HG02884 (cell line): ENCODE data around the gene CIRBP.
"Not testable (repeated sequence)": the region's sequence is repeated elsewhere in the genome, so short reads cannot be mapped to it uniquely, and the experiment has no call there.

ENCODE experiments used
- ATAC-seq: cut with Tn5 transposase; IDR thresholded peaks from one replicate; pipeline ENCODE4 v1.9.1; 2021; ENCODE audit warnings: mild to moderate bottlenecking, moderate library complexity; ENCODE audit not compliant: unreplicated experiment

The CIRBP gene

DNA sequence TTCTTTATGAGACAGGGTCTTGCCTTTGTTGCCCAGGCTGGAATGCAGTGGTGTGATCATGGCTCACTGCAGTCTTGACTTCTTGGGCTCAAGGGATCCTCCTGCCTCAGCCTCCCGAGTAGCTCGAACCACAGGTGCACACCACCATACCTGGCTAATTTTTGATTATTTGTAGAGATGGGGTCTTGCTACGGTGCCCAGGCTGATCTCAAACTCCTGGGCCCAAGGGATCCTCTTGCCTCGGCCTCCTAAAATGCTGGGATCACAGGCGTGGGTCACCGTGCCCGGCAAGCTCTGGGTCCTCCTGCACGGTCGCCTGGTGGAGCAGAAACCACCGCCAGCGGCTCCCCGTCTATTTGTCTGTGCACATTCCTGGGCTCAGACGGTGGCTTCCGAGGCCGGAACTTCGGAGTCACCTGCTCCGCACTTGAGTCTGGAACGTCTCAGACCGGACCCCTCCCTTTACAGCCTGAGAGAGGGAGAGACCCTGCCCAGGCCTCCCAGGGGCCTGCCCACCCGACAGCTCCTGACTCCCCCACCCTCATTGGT, 38.7 kb downstream of the CIRBP start:
- no peak for ATAC-seq

GRCh38 chr19:1308718-1309117, 39.6 kb downstream of the CIRBP start:
- ATAC-seq: no peak

DNA sequence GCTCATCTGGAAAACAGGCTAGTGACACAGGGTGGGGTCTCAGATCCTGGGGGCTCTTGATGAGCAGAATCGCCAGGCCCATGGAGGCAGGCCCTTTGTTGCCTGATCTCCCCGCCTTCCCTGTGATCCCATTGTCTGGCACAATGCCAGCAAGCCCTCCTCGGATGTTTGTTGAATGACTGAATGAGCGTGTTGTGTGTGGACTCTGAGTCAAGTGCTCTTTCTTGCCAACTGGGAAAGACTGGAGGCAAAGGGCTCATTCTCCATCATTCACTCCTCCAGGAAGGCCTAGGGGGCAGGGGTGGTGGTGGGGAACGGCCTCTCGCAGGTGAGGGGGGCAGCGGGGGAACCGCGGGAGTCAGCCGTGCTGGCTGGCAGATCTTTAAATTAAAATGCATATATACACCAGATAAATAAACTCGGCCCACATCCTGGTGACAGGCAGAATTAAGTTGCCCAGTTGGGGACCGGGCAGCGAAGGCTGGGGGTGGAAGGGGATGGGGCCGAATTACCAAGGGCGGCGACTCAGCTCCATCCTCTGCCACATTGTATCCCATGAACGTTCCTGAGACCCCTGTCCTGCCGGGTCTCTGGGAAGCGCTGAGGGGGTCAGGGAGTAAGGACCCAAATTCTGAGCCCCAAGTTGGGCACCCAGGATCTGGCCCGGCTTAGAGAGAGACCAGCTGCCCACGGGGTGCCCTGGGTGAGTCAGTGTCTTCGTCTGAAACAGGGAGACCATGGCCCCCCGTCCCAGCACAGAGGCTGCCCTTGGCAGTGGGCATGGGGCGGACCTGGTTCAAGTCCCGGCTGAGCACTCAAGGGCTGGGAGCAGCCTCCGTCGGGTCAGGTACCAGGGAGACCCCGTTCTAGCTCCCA, 41.1 kb downstream of the CIRBP start:
- no peak for ATAC-seq

DNA sequence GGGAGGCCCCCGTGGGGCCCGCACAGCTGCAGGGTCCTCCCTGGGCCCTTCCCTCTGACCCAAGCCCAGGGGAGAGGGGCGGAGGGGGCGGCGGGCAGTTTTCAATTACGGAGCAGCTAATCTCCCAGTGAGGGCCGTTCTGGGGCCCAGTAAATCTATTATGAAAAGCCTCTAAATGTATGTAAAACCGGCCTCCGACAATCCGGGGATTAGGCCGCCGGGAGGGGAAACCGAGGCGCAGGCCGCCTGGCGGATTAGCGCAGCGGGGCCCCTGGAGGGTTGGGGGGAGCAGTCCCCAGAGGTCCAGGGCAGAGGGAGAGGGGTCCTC, 41.7 kb downstream of the CIRBP start:
- ATAC-seq: no peak

GRCh38 chr19:1311543-1312091, 42.5 kb downstream of the CIRBP start:
- no peak for ATAC-seq

GRCh38 chr19:1312767-1313694, 43.9 kb downstream of the CIRBP start:
- no peak for ATAC-seq

GRCh38 chr19:1313695-1314613, 44.8 kb downstream of the CIRBP start:
- ATAC-seq: no peak

DNA sequence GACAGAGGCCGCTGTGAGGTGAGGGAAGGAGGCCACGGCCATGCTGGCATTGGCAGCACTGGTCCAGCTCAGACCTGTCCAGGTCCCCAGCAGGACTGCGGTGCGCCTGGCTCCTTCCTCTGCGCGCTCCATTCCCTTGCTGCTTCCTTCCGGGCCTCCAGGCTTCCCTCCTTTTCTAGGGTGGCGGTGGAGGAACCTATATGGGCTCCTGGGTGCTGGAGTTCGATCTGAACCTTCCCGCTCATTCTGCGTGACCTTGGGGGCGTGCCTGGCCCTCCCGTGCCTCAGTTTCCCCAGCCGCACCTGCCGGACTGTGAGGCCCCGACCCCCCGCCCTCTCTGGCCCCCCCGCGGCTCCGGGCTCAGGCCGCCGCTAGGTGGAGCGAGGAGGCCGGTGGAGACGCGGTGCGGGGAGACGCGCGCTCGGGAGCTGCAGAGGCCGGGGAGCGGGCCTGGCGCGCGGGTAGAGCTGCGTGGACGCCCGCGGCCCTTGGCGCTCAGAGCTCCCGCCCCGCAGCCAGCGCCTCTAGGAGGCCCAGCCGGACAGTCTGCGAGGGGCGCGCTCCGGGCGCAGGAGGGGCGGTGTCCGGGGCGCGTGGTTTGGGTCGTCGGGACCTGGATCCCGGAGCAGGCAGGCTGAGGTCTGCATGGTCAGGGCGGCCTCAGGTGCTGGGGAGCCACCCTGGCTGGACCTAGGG, 46.5 kb downstream of the CIRBP start:
- no peak for ATAC-seq

DNA sequence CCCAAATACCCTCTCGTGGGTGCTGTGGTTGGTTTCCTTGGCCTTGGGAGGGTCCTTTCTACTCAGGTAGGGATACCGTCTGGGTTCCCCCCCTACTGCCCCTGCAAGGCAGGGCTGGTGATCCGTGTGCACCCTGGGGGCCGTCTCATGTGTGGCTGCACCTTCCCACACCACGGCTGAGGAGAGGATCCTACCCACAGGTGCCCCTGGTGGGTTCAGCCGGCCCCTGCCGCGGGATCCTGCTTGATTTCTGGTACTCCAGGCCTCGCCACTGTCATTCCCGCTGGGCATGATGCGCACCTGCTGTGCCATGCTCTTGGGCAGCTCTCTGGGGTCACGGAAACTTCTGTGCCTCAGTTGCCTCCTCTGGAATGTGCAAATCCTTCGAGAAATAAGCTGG, 47.3 kb downstream of the CIRBP start:
- ATAC-seq: no peak

DNA sequence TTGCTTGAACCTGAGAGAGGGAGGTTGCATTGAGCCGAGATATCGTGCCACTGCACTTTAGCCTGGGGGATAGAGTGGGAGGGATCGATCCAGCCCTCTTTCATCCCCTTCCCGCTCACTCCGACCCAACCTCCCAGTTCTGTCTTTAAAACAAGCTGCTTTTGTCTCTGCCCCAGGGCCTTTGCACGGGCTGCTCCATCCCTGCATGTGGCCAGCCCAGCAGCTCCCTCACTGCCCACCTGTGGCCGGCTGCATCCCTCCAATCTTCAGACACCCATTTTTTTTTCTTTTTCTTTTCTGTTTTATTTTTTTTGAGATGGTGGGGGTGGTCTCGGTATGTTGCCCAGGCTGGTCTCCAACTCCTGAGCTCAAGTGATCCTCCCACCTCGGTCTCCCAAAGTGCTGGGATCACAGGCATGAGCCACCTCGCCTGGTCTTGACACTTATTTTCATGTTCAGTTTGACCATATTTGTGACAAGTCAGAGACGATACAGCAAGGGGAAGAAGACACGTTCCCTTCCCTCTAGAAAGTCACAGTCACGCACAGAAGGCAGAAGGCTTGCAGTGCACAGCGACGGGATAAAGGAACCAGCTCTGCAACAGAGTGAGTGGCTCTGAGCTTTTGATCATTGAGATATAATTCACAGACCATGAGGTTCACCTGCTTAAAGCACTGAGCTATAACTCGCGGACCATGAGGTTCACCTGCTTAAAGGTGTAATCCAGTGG, 48.3 kb downstream of the CIRBP start:
- no peak for ATAC-seq

GRCh38 chr19:1318678-1319471, 49.7 kb downstream of the CIRBP start:
- ATAC-seq: no peak

- ATAC-seq: not testable (repeated sequence)
These were observed 51.1 kb downstream of the CIRBP start for GRCh38 chr19:1320282-1320650.

DNA sequence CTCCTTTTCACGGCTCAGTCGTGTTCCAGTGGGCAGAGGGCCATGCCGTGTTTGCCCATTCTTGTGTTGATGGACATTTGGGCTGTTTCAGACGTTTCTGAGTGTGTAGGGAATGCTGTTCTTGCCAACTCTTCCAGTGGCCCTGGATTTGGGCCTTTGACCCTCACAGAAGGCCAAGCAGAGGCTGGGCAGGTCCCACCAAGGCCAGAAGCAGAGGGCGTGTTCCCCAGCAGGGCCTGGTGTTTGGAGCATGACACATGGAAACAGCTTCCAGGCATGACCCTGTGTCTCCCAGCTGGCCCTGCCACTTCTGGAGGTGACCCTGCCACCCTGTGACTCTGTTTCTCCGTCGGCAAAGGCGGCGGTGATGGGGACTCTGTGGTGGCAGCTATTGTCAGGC, 52.4 kb downstream of the CIRBP start:
- ATAC-seq: no peak

- ATAC-seq: no peak
These were observed 53.3 kb downstream of the CIRBP start for GRCh38 chr19:1322198-1322981.

- ATAC-seq: no peak
These were observed 55.2 kb downstream of the CIRBP start for GRCh38 chr19:1324249-1324805.
